NT2/D1 (cell line): ENCODE measurements around the gene PTCH2.
"Not testable (repeated sequence)": the region's sequence is repeated elsewhere in the genome, so short reads cannot be mapped to it uniquely, and the experiment has no call there.

Experiments
- DNase-seq: peaks from one replicate; pipeline ENCODE4 v3.0.0-alpha.2; 2011; ENCODE audit warnings: low read depth, low spot score
- H3K27me3 ChIP-seq: 2 replicates; pipeline ENCODE4 v1.6.0; 2011; ENCODE audit warnings: mild to moderate bottlenecking; ENCODE audit not compliant: insufficient read length, insufficient read depth
- H3K36me3 ChIP-seq: 2 replicates; pipeline ENCODE4 v1.6.1; 2011; ENCODE audit warnings: mild to moderate bottlenecking, low read length, mixed read lengths; ENCODE audit not compliant: insufficient read depth, insufficient read length
- H3K4me1 ChIP-seq: 2 replicates; pipeline ENCODE4 v1.5.1; 2011; ENCODE audit not compliant: insufficient read depth, insufficient read length
- H3K4me3 ChIP-seq: 2 replicates; pipeline ENCODE4 v1.5.1; 2011; ENCODE audit warnings: low read depth; ENCODE audit not compliant: insufficient read length
- H3K9ac ChIP-seq: 2 replicates; pipeline ENCODE4 v1.6.0; 2011; ENCODE audit warnings: low read depth; ENCODE audit not compliant: insufficient read length
- H3K9me3 ChIP-seq: 2 replicates; pipeline ENCODE4 v1.5.1; 2011; ENCODE audit warnings: mild to moderate bottlenecking, low read length; ENCODE audit not compliant: insufficient read depth
- SUZ12 ChIP-seq: IDR thresholded peaks from 2 replicates; pipeline ENCODE4 v1.6.1; 2011; ENCODE audit not compliant: insufficient read length, insufficient read depth; ENCODE audit errors: extremely low read depth
- YY1 ChIP-seq: IDR thresholded peaks from 2 replicates; pipeline ENCODE4 v1.6.1; 2011; ENCODE audit not compliant: insufficient read length, insufficient read depth
- ZNF274 ChIP-seq: IDR thresholded peaks from 2 replicates; pipeline ENCODE4 v1.6.1; 2011; ENCODE audit warnings: mild to moderate bottlenecking, low read depth, low read length

Gene PTCH2

DNA sequence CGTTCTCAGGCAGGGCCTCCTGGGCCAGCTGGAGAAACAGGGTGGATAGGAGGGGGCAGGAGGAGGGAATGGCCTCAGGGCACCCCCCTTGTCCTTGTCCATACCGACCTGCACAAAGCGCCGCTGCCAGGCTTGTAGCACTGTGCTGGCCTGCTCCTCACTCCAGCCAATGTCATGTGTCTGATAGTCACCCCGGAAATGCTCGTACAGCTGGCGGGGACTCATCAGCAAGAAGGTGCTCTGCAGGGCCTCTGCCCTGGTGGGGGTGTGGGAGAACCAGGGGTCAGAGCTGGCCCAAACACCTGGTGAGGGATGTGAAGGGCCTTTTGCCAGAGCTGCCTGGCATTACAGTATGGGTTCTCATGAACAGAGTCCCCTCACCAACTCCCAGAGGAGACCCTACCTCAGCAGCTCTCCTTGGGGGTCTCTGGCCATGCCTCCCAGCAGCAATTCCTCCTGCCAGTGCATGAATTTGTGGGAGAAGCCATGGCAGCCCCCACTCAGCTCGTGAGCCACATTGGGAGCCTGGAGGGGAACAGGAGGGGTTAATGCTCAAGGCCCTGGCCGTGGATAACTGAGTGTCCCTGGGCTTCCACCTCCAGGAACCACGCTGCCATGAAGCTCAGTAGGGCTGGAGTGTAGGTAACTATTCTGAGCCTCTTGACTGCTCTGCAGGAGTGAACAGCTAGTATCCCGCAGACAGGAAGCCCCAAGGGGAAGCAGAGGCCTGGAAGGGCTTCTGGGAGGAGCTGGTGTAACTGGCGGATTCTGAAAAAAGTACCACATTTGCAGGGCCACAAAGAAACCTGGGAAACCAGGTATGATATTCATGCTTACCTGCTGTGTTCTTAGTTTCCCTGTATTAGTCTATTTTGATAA is 13.3 kb downstream of the PTCH2 start:
- Histone ChIP-seq H3K9me3 (no peaks in the 10 kb centered on the region), H3K36me3 (peaks cover 6% of the 10 kb centered on the region), H3K4me1 (peaks cover 42% of the 10 kb centered on the region), H3K9ac (no peak overlapping the region), H3K4me3 (no peak overlapping the region), H3K27me3 (no peaks in the 10 kb centered on the region)
- TF ChIP-seq SUZ12 (no peak), YY1 (no peak), ZNF274 (peak; percentile 70)
- DNase-seq: no peak

DNA sequence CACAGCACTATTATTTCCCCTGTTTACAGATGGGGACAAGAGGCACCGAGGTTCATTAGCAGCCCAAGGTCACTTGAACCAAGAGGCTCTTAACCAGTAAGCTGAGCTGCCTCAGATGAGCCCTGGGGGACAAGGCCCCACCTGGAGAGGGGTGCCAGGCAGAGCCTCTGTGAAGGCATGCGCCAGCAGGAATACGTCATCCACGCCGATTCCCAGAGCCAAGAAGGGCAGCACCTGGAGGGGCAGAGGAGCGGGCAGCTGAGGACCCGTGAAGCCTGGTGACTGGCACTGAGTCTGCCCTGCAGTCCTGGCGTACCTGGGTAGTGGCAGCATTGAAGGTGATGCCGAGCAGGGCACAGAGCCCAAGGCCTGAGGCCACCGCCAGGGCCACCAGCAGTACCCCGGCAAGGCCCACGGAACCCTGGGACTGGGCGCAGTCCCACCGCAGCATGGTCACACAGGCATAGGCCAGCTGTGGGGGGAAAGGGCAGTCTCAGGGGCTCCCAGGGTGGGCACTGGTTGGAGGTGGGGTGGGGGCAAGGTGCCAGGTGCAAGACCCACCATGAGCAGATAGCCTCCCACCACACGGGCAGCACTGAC is 14.1 kb downstream of the PTCH2 start:
- Histone ChIP-seq H3K36me3 (peaks cover 6% of the 10 kb centered on the region), H3K9me3 (no peaks in the 10 kb centered on the region), H3K4me1 (peaks cover 42% of the 10 kb centered on the region), H3K9ac (no peak overlapping the region), H3K27me3 (no peaks in the 10 kb centered on the region), H3K4me3 (no peak overlapping the region)
- no peak for DNase-seq
- TF ChIP-seq SUZ12: no peak
- TF ChIP-seq YY1: no peak
- TF ChIP-seq ZNF274: no peak

DNA sequence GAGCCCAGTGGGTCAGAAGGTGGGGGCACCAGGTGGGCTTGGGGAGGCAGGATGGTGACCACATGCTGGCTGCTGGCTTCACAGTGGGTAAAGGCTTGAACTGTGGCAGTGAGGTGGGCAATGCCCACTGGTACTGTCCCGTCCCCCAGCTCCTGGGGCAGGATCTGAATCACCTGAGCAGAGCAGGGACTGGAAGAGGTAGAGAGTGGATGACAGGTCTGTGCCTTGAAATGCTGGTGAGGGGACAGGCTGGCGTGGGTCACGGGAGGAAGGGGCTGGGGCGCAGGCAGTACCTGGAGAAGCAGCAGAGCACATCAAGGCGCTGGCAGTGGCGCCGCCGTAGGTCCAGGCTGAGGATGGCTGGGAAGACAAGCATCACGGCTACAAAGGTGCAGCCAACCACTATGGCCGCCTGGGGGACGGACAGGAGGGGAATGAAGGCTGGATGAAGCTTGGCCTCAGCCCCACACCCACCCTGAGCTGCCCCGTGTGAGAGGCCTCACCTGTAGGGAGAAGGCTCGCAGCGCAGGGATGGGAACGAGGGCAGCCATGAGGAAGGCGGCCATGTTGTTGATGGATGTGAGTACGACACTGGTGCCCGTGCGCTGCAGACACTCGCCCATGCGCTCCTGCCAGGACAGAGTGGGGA is 14.9 kb downstream of the PTCH2 start:
- Histone ChIP-seq H3K4me3 (no peak overlapping the region), H3K27me3 (no peaks in the 10 kb centered on the region)
- no peak for TF ChIP-seq YY1
- no peak for TF ChIP-seq SUZ12
- TF ChIP-seq ZNF274: no peak

DNA sequence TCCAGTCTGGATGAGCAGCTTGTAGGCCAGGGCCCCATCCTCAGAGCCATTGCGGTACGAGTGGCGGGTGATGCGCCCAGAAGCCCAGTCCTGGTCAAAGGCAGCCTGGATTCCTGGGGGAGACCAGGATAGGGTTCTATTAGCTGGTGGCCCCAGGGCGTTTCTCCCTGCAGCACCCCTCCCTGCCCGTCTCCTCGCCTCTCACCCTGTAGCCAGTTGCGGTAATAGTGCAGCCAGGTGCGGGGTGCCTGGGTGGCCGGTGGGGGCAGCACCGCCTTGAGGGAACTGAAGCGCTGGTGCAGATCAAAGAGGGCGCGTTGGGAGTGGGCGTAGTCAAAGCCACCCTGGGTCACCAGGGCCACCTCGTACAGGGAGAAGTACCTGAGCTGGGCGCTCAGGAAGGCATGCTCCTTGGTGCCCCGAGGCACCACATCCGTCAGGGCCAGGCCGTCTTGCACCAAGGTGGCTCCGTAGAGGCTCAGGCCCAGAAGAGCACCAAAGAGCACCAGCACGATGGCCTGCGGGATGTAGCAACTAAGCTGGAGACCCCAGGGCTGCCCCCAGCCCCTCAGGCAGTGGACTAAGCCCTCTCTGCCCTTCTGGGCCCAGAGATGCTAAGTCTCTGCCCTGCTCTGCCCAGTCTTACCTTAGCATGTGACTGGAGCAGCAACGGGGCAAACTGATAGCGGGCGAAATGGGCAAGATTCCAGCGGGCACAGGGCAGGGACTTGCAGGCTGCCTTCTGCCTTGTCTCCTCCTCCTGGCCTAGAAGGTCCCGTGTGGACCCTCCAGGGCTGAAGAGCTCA is 15.7 kb downstream of the PTCH2 start:
- Histone ChIP-seq H3K9ac (no peak overlapping the region), H3K27me3 (no peaks in the 10 kb centered on the region), H3K4me1 (peaks cover 40% of the 10 kb centered on the region), H3K9me3 (no peaks in the 10 kb centered on the region), H3K36me3 (peaks cover 6% of the 10 kb centered on the region), H3K4me3 (no peak overlapping the region)
- TF ChIP-seq SUZ12: no peak
- DNase-seq: no peak

More for the DNA sequence above, 14.9 kb downstream of the PTCH2 start:
- peaks cover 42% of the 10 kb centered on the region for H3K4me1 ChIP-seq
- no peaks in the 10 kb centered on the region for H3K9me3 ChIP-seq
- DNase-seq: no peak
- no peak overlapping the region for H3K9ac ChIP-seq
- peaks cover 6% of the 10 kb centered on the region for H3K36me3 ChIP-seq

DNA sequence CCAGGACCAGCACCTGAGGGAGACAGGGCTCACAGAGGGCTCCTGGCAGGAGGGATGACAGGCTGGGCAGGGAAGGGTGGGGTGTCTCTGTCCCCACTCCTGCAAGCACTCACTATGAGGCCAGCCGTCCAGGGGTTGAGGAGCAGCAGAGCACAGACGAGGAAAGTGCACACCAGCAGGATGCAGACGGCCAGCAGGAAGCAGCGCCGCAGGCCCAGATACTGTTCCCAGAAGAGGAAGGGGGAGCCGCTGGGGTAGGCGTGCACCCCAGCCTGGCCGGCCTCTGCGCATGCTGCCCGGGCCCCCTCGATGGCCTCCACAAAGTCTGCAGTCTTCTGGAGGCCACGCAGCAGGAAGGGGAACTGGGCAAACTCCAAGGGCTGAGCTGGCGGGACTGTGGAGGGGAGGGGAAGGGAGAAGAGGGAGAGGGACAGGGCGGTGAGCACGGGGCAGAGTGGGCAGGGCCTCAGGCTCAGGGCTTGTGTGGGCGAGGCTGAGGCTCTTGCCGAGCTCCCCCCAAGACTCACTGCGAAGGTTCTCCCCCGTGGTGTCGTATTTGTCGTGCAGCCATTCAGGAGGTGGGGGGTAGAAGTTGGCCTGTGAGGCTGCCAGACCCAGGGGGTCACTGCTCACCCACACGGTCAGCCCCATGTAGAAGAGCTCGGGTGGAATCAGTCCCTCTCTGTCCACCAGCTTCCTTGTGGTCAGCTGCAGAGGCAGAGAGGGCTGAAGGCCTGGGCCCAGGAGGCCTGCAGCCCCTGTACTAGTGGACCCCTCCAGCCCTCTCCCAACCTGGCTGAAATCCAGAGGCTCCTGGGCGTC is 16.5 kb downstream of the PTCH2 start:
- H3K27me3 ChIP-seq: no peaks in the 10 kb centered on the region
- no peak overlapping the region for H3K4me3 ChIP-seq
- no peaks in the 10 kb centered on the region for H3K9me3 ChIP-seq
- H3K36me3 ChIP-seq: peaks cover 6% of the 10 kb centered on the region
- peaks cover 33% of the 10 kb centered on the region for H3K4me1 ChIP-seq
- no peak for DNase-seq
- peak overlapping the region; percentile 54 for H3K9ac ChIP-seq
- TF ChIP-seq ZNF274: no peak

DNA sequence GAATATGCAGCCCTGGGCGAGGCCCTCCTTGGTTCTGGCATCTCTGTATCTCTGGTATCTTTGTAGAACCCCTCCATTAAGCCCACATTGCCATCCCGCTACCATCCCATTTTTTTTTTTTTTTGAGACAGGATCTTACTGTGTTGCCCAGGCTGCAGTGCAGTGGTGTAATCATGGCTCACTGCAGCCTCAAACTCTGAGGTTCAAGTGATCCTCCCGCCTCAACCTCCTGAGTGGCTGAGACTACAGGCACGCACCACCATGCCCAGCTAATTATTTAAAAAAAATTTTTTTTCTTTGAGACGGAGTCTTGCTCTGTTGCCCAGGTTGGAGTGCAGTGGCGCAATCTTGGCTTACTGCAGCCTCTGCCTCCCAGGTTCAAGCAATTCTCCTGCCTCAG is 18.7 kb downstream of the PTCH2 start:
- not testable (repeated sequence) for H3K9ac ChIP-seq, DNase-seq, H3K27me3 ChIP-seq, H3K9me3 ChIP-seq, H3K4me3 ChIP-seq, H3K36me3 ChIP-seq
- H3K4me1 ChIP-seq: peaks cover 24% of the 10 kb centered on the region
